SK-N-SH (cell line): ENCODE data around the gene GAS1.

ENCODE experiments used
- CHD2 ChIP-seq: fragments of 150-350 bp; IDR thresholded peaks from 2 replicates; pipeline ENCODE4 v1.6.1; 2018; ENCODE audit warnings: low read length; ENCODE audit not compliant: partially characterized antibody
- EZH2phosphoT487 ChIP-seq: fragments of 200-600 bp; sonication (generic); IDR thresholded peaks from 2 replicates; pipeline ENCODE4 v1.6.1; 2017; ENCODE audit warnings: low read depth, mixed run types, mild to moderate bottlenecking, antibody characterized with exemption, moderate library complexity, borderline replicate concordance
- FOSL2 ChIP-seq: IDR thresholded peaks from 2 replicates; pipeline ENCODE4 v1.4.0; 2012; ENCODE audit warnings: low read depth, mild to moderate bottlenecking, moderate library complexity, borderline replicate concordance
- GATA2 ChIP-seq: sonication (generic); formaldehyde crosslinking; IDR thresholded peaks from 2 replicates; pipeline ENCODE4 v1.5.0; 2020; ENCODE audit warnings: mild to moderate bottlenecking, missing genetic modification reagents
- JUND ChIP-seq: IDR thresholded peaks from 2 replicates; pipeline ENCODE4 v1.4.0; 2012
- POLR2AphosphoS5 ChIP-seq: IDR thresholded peaks from 2 replicates; pipeline ENCODE4 v1.6.1; 2012; ENCODE audit warnings: low read depth, low read length
- RAD21 ChIP-seq: IDR thresholded peaks from 2 replicates; pipeline ENCODE4 v1.6.1; 2012; ENCODE audit warnings: mild to moderate bottlenecking, low read length
- RCOR1 ChIP-seq: fragments of 150-350 bp; IDR thresholded peaks from 2 replicates; pipeline ENCODE4 v1.6.1; 2017; ENCODE audit warnings: antibody characterized with exemption, low read length
- RFX5 ChIP-seq: IDR thresholded peaks from 2 replicates; pipeline ENCODE4 v1.6.1; 2012; ENCODE audit warnings: mild to moderate bottlenecking, improper control_type of control experiment, low read length
- SIN3A ChIP-seq: IDR thresholded peaks from 2 replicates; pipeline ENCODE4 v1.6.1; 2012; ENCODE audit warnings: low read depth, mild to moderate bottlenecking, low read length, moderate library complexity, borderline replicate concordance
- SMC3 ChIP-seq: IDR thresholded peaks from 2 replicates; pipeline ENCODE4 v1.6.1; 2012; ENCODE audit warnings: low read depth, low read length, improper control_type of control experiment
- YY1 ChIP-seq: IDR thresholded peaks from 2 replicates; pipeline ENCODE4 v1.4.0; 2012; ENCODE audit warnings: low read depth, mild to moderate bottlenecking
- TF ChIP-seq, protein P1 (sequence below): fragments of 200-600 bp; sonication (generic); IDR thresholded peaks from 2 replicates; pipeline ENCODE4 v1.6.1; 2017; ENCODE audit warnings: antibody characterized with exemption, mild to moderate bottlenecking, moderate library complexity
- TF ChIP-seq, protein P2 (sequence below): IDR thresholded peaks from 2 replicates; pipeline ENCODE4 v1.4.0; 2012; ENCODE audit warnings: low read depth

DNA sequence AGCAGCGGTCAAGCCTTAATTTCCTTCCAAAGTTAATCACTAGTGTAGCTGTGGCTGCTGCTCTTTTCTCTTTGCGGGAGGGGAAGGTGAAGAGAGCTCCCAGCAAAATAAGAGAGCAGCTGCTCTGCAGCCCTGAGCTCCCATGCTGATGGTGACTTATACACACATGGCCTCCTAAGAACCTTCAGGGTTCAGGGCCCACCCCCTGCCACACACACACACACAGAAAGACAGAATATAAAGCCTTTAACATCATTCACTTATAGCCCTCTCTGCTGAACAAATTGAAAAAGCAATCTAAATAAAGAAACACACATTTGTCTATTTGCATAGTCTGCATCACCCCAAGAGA, 43.6 kb downstream of the GAS1 start:
- TF ChIP-seq, protein P1, sequence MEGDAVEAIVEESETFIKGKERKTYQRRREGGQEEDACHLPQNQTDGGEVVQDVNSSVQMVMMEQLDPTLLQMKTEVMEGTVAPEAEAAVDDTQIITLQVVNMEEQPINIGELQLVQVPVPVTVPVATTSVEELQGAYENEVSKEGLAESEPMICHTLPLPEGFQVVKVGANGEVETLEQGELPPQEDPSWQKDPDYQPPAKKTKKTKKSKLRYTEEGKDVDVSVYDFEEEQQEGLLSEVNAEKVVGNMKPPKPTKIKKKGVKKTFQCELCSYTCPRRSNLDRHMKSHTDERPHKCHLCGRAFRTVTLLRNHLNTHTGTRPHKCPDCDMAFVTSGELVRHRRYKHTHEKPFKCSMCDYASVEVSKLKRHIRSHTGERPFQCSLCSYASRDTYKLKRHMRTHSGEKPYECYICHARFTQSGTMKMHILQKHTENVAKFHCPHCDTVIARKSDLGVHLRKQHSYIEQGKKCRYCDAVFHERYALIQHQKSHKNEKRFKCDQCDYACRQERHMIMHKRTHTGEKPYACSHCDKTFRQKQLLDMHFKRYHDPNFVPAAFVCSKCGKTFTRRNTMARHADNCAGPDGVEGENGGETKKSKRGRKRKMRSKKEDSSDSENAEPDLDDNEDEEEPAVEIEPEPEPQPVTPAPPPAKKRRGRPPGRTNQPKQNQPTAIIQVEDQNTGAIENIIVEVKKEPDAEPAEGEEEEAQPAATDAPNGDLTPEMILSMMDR = no peak
- TF ChIP-seq CHD2 = no peak
- no peak for TF ChIP-seq POLR2AphosphoS5
- TF ChIP-seq SIN3A = no peak
- no peak for TF ChIP-seq SMC3
- no peak for TF ChIP-seq YY1
- TF ChIP-seq RAD21 = no peak
- no peak for TF ChIP-seq EZH2phosphoT487
- TF ChIP-seq RCOR1 = no peak
- no peak for TF ChIP-seq JUND
- TF ChIP-seq GATA2 (CRISPR knock-in tag) = no peak
- TF ChIP-seq FOSL2 = no peak
- TF ChIP-seq RFX5 = no peak
- TF ChIP-seq, protein P2, sequence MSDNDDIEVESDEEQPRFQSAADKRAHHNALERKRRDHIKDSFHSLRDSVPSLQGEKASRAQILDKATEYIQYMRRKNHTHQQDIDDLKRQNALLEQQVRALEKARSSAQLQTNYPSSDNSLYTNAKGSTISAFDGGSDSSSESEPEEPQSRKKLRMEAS = no peak
